HCT116 (cell line): ENCODE results near the gene TMEM129.

Experiments used
- ATF3 ChIP-seq: IDR thresholded peaks from 2 replicates; pipeline ENCODE4 v1.6.1; 2012
- CBX3 ChIP-seq: IDR thresholded peaks from 2 replicates; pipeline ENCODE4 v1.6.1; 2012; ENCODE audit warnings: low read depth
- CEBPB ChIP-seq: IDR thresholded peaks from 2 replicates; pipeline ENCODE4 v1.6.1; 2012; ENCODE audit warnings: low read depth
- CTCF ChIP-seq, 3 experiments: fragments of 200-600 bp in 1 of 3; sonication (generic) in 1 of 3; IDR thresholded peaks in 2 of 3; conservative IDR thresholded peaks in 1 of 3; 2 replicates each; pipeline ENCODE4 v1.5.1; 2012 to 2017; ENCODE audit warnings: low read depth in 2 of 3, low read length in 2 of 3, antibody characterized with exemption in 1 of 3, borderline replicate concordance in 1 of 3, control low read depth in 1 of 3, mild to moderate bottlenecking in 1 of 3, mixed read lengths in 1 of 3, mixed run types in 1 of 3, moderate library complexity in 1 of 3; ENCODE audit not compliant: insufficient read depth in 1 of 3
- ELF1 ChIP-seq: IDR thresholded peaks from 2 replicates; pipeline ENCODE4 v1.6.1; 2012; ENCODE audit warnings: low read depth, borderline replicate concordance
- EZH2 ChIP-seq: fragments of 200-600 bp; sonication (generic); IDR thresholded peaks from 2 replicates; pipeline ENCODE4 v1.6.1; 2017; ENCODE audit warnings: antibody characterized with exemption, mixed run types
- EZH2phosphoT487 ChIP-seq: fragments of 200-600 bp; IDR thresholded peaks from 2 replicates; pipeline ENCODE4 v1.6.1; 2018; ENCODE audit warnings: antibody characterized with exemption, borderline replicate concordance
- MAX ChIP-seq: IDR thresholded peaks from 2 replicates; pipeline ENCODE4 v1.6.1; 2012
- POLR2A ChIP-seq: IDR thresholded peaks from 2 replicates; pipeline ENCODE4 v1.7.0; 2011; ENCODE audit warnings: borderline replicate concordance; ENCODE audit not compliant: insufficient read depth, insufficient read length; ENCODE audit errors: extremely low read depth
- POLR2AphosphoS5 ChIP-seq: IDR thresholded peaks from 2 replicates; pipeline ENCODE4 v1.6.1; 2011; ENCODE audit warnings: mild to moderate bottlenecking, low read depth, low read length, moderate library complexity
- RAD21 ChIP-seq: IDR thresholded peaks from 2 replicates; pipeline ENCODE4 v1.6.1; 2012; ENCODE audit warnings: low read depth, mild to moderate bottlenecking
- REST ChIP-seq: IDR thresholded peaks from 2 replicates; pipeline ENCODE4 v1.6.1; 2012; ENCODE audit warnings: low read depth
- SIN3A ChIP-seq: IDR thresholded peaks from 2 replicates; pipeline ENCODE4 v1.6.1; 2012; ENCODE audit warnings: low read depth
- ZBTB33 ChIP-seq: IDR thresholded peaks from 2 replicates; pipeline ENCODE4 v1.6.1; 2011; ENCODE audit warnings: mild to moderate bottlenecking, low read length, moderate library complexity; ENCODE audit not compliant: insufficient replicate concordance; ENCODE audit errors: extremely low read depth

DNA sequence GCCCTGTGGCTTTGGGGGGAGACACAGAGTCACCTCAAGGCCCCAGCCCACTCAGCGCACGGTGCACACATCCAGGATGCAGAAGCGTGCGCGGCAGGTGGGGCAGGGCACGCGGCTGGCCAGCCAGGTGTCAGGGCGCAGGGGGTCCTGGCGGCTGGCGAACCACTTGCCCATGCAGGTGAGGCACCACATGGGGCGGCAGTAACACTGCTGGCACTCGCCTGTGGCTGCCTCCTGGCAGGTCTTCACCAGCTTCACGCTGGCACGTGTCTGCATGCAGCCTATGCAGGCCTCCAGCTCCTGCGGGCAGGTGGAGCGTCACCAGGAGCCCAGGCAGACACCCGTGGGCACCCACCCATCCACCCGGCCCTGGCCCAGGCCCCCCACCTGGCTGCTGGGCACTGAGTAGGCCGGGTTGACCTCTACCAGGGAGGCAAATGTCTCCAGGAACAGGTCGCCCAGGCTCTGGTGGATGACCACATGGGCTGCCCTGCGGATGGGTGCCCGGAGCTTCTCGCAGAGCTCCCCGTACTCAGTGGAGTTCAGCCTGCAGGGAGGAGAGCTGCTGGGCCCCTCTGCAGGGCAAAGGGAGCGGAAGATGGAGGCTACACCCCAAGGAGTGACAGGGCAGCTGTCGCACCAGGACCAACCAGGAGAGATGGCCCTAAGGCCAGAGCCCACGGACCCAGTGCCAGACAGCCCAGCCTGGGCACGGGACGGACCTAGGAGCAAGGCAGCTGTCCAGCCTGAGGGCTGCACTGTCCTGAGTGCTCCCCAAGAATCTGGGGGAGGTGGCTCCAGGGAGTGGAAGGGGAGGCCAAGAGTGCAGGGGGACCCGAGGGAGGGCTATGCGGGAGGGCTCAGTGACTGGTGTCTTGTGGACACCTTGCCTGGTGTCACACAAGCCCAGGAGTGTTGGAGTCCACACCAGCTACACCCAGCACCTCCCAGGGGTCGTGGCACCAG, 3.7 kb downstream of the TMEM129 start:
- TF ChIP-seq ATF3 (no peak), REST (no peak), SIN3A (no peak), CTCF (IDR thresholded peaks at IDR 0.05 in 2 of 3, conservative IDR thresholded peaks at IDR 0.05 in 1 of 3; ENCODE audit: borderline replicate concordance in 1 of 3, insufficient read depth in 1 of 3, low read depth in 2 of 3, low read length in 2 of 3) (no peak), ELF1 (no peak), EZH2phosphoT487 (no peak), CBX3 (no peak), ZBTB33 (no peak), POLR2A (no peak), MAX (no peak), POLR2AphosphoS5 (no peak), CEBPB (no peak), RAD21 (no peak), EZH2 (no peak)
